GM20431 (cell line): ENCODE results near the gene MYH9.
"Not testable (repeated sequence)": the region's sequence is repeated elsewhere in the genome, so short reads cannot be mapped to it uniquely, and the experiment has no call there.

Experiments used
- in situ Hi-C: fragments of 300-500 bp; cut with MseI, MboI; formaldehyde crosslinking; loops from one replicate; pipeline ENCODE4 v1.15.0; 2020; ENCODE audit warnings: low sequenced_read_pairs; ENCODE audit not compliant: unreplicated experiment

The MYH9 gene

DNA sequence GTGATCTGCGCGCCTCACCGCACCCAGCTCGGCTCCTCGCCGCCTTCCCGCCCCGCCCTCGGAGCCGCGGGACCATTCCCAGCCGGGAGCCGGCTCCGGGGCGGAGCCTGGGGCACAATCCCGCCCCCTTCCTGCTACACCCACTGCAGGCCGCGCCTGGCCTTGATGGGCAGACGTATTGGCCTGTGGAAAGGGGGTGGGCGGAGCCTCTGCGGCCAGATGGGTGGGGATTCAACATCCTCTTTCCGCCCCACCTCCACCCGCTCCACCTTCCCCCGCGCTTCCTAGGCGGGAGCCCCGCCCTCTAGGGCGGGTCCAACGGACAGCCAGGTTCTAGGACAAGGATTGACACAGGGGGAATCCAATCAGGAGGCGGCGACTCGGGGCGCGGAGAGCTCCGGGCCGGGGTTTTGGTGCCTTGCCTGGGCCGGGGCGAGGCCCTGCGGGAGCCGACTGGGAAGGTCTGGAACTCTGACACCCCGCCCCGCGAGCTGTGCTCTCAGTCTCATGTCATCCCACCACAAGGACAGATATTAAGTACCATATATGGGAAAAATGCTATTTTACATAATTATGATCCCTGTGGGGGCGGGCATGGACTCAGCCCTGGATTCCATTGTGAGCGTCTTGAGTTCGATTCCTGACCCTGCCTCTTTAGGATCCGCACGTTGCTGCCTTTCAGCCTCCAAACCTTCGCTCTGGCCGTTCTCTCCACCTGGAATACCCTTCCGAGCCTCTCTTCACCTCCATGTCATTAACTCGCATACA lies at the start of gene MYH9:
Gene MYH9 (minus strand): TSS at position 9 of the 768 bp plus-strand sequence. CDS start 38,731 bp downstream, outside the sequence.
- in situ Hi-C loops = no loop called here

DNA sequence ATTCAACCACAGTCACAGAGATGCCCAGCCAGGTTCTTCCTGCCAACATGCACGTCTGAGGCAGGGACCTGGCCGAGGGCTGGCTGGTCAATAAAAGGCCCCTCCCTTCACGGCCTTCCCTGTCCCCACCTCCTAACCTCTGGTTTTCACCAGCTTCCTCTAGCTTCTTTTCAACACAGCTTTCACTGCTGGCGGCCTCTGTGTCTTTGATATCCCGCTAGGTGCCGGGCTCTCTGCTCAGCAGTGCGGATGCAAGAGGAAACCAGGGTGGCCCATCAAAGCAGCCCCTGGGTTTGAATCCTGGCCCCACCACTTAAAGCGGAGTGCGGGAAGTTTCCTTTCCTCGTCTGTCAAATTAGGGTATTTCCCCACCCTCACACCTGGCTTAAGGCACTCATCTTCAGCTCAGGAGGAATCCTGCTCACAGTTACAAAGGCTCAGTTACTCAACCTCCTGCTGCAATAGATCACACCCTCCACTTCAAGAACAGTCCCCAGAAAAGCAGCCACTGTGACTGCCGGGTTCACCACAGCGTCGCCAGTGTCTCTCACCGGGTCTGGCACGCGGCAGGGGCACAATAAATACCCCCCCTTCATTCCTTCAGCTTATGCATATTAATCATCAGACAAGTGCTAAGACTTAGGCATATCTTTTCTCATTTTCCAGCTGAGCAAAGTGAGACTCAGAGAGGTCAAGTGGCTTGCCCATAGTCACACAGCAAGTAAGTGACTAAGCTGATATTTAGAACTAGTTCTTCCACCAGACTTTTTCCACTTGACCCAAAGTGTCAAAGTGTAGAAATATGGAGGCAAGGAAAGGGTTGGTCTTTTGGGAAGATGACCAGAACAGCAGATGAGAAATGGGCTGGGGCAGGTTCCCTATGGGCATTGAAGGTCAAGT lies 48.0 kb upstream of the MYH9 start:
- in situ Hi-C loops = no loop called here

DNA sequence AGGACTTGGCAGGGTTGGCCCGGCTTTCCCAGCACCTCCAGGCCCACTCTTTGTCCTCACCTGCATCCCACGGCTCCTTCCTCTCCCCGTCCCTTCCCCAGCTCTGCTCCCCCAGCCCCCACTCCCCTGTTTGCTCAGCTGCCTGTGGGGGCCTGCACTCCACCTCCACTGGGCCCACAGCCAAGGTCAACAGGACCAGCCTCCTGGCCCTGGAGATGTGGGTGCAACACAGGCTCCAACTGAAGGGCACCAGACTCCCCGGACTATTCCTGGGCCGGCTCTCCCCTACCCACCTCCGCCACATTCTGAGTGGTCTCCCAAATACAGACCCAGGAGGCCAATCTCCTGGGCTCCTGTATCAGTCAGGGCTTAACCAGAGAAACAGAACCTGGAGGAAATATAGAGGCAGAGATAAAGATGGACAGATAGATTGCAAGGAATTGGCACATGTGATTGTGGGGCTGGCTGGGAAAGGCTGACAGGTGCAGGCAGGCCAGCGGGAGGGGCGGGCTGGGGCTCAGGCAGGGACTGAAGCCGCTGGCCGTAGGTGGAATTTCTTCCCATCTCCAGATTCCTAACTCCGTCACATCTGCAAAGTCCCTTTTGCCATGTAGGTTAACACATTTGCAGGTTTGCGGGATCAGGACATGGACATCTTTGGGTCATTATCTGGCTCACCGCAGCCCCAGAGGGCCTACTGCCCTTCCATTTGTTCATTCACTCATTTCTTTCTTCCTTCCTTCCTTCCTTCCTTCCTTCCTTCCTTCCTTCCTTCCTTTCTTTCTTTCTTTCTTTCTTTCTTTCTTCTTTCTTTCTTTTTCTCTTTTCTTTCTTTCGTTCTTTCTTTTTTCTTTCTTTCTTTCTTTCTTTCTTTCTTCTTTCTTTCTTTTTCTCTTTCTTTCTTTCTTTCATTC lies 45.8 kb upstream of the MYH9 start:
- in situ Hi-C loops = no loop called here

DNA sequence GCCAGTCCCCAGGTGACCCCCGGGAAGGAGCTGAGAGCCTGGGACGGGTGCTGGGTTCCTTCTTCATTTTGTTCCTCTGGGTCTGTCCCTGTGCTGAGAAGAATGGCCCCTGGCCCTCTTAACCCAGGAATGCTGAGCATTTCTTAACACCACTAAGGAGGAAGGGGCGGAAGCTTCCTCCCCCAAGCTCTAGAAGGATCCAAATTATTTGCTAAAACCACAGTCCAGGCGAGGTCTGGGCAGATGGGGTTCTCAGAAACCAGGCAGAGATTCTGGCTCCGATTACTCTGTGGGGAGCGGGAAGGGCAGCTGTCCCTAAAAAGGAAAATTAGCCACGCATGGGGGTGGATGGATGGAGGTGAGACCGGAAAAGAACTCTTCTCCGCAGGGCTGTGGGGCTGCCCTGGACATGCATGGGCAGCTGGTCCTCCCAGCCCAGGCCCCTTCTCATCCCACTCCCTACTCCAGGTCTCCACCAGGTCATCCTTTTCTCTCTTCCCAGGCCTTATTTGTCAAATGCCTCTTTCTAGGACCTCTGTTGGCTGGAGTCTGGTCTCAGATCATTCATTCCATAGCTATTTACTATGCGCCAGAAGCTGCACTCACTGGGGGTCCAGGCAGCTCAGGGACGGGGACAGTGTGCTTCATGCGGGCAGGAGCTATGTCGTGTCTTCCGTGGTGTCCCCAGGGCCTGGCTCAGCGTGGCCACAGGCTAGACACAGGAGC lies 45.0 kb upstream of the MYH9 start:
- in situ Hi-C loops = no loop called here

DNA sequence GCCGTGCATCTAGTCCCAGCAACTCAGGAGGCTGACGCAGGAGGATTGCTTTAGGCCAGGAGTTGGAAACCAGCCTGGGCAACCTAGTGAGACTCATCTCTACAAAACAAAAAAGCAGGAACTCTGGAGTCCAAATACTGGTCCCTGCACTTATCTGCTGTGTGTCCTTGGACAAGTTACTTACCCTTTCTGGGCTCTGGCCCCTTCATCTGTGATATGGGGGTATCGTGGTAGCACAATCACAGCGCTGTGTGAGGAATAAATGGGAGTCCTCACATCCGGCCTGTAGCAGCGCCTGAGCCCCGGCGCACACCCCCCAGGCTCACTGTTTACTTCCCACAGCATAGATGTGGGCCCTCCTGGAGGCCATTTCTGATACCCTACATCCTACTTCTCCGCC lies 44.2 kb upstream of the MYH9 start:
- in situ Hi-C loops = no loop called here

DNA sequence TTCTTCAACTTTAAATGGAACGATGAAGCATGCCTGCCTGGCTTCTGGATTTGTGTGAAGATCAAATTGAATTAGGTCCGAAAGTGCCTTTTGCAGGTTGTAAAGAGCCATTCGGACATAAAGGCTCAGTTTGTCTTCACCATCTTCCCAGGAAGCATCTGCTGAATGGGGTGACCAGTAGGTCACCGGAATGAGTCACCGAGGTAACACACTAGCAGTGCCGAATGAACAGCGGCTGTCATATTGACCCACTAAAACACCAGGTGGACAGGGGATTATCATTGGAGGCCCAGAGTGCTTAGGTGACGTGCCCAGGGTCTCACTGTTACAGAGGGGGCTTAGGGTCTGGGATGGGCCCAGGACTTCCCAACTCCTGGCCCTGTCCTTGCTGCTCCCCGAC lies 43.1 kb upstream of the MYH9 start:
- in situ Hi-C loops = no loop called here

DNA sequence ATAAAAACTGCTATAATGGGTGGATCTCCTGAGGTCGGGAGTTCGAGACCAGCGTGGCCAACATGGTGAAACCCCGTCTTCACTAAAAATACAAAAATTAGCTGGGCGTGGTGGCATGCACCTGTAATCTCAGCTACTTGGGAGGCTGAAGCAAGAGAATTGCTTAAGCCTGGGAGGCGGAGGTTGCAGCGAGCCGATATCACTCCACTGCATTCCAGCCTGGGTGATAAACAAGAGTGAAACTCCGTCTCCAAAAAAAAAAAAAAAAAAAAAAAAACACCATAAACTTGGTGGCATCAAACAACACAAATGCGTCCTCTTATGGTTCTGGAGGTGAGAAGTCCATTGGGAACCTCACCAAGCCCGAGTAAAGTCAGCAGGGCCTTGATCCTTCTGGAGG lies 40.2 kb upstream of the MYH9 start:
- in situ Hi-C loops = not testable (repeated sequence)

DNA sequence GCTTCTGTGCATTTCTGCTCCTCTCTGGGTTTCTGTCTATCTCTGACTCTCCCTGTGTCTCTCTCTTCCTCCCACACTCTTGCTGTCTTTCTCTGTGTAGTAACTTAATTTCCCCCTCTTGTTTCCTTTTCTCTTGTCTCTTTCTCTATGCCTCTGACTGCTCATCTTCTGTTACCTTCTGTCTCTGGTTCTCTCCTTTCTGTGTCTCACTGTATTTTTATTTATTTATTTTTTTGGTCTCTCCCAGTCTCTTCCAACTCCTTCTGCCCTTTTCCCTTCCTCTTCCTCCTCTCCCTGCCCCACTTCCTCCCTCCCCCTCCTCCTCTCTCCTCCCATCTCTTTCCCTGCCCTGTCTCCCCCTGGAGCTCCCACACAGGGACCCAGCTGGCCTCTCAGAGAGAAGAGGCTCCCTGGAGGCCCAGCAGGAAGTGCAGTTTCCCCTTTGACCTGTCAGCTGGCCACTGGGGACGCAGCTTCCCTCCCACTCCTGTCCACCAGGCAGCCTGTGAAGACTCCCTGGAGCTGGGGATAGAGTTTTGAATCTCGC lies 38.3 kb upstream of the MYH9 start:
- in situ Hi-C loops = no loop called here

DNA sequence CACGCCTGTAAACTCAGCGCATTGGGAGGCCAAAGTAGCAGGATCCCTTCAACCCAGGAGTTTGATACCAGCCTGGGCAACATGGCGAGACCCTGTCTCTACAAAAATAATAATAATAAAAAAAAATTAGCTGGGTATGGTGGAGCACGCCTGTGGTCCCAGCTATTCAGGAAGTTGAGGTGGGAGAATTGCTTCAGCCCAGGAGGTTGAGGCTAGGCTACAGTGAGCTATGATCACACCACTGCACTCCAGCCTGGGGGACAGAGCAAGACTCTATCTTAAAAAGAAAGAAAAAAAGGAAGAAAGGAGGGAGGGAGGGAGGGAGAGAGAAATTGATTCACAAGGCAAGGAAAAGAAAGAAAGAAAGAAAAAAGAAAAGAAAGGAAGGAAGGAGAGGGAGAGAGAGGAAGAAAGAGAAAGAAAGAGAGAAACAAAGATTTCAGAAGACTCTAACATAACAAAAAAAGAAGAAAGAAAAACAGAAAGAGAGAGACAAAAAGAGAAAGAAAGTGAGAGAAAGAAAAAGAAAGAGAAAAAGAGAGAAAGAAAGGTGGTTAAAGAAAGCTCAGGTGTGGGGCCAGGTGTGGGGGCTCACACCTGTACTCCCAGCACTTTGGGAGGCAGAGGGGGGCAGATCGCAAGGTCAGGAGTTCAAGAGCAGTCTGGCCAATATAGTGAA lies 37.3 kb upstream of the MYH9 start:
- in situ Hi-C loops = no loop called here

DNA sequence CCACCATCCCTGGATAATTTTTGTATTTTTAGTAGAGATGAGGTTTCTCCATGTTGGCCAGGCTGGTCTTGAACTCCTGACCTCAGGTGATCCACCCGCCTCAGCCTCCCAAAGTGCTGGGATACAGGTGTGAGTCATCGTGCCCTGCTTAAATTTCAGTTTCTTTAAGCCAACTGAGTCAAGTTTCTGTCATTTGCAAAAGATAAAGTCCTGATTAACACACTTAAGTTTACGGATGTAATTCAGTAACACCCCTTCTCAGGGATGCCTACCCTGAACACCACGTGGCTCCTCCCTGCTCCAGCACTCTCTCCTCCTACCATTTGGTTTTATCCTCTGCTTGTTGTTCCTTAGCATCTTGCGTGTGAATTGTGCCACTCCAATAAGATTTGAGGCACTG lies 36.7 kb upstream of the MYH9 start:
- in situ Hi-C loops = not testable (repeated sequence)

DNA sequence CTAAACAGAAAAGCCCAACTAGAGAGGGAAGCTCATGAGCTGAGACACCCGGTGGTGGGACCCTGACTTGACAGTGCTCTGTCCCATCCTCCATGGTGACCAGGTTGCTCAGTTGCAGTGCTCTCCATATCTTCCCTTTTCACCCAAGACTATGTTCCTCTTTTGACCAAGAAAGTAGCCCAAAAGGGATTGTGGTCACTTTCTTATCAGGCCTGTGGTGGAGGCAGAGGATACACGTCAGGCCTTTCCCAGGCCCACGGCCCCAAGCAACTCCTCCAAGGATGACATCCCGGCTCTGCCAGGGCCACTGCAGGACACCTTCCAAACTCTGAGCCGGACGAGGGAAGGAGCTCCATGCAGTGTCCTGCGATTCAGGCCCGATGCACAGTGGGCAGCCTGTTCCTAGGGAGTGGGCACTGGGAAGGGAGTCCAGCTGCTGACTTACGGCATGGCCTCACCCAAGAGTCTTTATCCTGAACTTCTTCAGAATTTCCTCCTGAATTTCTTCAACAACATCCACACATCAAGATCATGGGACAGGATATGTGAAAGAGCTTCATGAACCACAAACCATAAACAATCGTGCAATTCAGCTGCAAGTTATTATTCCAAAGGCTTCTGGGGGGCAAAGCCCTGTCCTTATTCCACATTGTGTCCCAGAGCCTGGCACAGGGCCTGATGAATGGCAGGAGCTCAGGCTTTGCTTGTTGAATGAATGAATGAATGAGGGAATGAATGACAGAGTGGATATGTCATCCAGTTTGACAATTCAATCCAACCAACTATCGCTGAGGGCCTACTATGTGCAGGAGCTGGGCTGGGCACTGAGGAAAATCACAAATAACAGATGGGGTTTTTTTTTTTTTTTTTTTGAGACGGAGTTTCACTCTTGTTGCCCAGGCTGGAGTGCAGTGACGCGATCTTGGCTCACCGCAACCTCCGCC lies 36.0 kb upstream of the MYH9 start:
- in situ Hi-C loops = no loop called here

DNA sequence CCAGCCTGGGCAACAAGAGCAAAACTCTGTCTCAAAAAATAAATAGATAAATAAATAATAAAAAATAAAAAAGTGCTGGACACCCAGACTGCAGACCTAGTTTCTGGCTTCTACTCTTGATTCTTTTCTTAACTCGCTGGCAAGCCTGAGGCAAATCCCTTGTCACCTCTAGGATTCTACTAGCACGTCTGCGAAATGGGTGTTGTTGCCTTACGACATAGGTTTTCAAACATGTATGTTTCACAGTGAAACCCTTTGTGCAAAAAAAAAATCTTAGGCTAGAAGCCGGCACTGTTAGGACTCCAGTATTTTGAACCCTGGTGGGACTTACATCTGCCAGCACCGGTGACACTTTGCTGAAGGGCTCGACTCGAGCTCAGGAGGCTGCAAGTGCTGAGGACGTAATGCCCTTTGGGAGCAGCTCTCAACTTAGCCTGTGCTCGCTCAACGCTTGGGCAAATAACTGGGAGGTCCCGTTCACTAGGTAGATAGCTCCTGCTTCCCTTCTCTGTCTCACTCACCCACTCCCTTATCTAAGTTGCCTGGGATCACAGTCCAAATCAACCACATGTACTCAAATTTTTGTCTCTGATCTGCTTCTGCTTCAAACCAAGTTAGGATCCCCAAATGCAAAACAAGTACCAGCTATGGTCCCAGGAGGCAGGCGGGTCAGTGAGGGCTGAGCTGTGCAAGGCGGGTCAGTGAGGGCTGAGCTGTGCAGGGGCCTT lies 34.7 kb upstream of the MYH9 start:
- in situ Hi-C loops = no loop called here

DNA sequence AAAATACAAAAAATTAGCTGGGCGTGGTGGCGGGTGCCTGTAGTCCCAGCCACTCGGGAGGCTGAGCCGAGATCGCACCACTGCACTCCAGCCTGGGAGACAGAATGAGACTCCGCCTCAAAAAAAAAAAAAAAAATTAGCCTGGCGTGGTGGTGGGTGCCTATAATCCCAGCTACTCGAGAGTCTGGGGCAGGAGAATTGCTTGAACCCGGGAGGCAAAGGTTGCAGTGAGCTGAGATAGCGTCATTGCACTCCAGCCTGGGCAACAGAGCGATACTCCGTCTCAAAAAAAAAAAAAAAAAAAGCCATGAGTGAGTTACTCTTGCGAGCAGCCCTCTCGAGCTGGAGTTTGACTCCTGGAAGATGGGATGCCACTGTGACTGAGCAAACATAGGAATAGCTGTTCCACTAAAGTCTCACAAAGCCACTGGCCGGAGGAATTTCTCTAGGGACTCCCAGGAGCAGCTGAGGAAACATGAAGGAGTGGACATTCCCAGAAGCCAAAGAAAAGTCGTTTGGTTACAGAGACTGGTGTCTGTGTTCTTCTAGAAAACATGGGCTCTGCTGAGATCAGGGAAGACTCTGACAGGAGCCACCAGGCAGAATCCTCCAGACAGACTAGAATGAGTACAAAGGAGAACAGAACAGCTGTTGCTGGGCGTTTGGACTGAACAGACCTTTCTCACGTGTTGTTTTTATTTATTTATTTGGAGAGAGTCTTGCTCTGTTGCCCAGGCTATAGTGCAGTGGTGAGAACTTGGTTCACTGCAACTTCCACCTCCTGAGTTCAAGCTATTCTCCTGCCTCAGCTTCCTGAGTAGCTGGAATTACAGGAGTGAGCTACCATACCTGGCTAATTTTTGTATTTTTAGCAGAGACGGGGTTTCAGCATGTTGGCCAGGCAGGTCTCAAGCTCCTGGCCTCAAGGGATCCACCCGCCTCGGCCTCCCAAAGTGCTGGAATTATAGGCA lies 32.4 kb upstream of the MYH9 start:
- in situ Hi-C loops = no loop called here

DNA sequence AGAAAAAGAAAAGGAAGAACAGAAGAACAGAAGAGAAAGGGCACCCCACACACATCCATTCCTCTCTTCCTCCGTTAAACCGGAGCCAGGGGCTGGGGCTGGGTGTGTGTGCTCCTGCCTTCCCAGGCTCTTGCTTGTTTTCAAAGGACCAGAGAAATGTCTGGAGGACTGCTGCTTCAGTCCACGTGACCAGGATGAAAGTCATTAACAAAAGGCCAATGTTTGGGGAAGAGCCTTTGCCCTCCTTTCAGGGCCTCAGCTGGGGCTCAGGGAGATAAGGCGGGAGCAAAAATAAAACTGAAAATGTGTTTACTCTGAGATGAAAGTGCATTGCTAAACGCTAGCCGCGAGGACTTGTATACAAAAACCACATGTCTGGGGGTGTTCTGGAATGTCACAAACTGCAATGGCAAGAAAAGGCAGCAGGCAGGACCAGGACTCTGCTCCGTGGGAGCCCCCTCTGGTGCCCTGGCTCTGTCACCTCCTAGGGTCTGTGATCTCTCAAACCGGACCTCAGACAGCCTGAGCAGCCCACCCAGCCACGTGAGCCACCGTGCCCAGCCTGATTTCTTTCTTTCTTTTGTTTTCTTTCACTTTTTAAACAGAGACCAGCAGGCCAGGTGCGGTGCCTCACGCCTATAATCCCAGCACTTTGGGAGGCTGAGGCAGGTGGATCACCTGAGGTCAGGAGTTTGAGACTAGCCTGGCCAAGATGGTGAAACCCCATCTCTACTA lies 31.6 kb upstream of the MYH9 start:
- in situ Hi-C loops = no loop called here

DNA sequence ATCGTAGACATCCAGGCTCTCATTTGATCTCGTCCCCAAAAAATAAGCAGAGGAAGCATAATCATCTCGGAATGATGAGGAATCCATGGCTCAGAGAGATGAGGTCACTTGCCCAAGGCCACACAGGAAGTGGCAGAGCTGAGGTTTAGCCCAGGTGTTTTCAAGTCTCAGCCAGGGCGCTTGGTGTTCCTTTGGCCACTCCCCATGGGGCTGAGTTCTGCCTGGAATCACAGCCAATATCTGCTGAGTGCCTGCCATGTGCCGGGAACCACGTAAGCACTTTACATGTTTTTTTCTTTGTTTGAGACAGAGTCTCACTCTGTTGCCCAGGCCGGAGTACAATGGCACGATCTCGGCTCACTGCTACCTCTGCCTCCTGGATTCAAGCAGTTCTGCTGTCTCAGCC lies 29.5 kb upstream of the MYH9 start:
- in situ Hi-C loops = no loop called here
